Measurements from ENCODE around the gene HOXA3. TPM values are rescaled to one million over a fixed set of nuclear protein-coding genes. Genes with fewer than 3 reads are reported as not detected.

Gene HOXA3
- total RNA-seq, 1 experiment from 2014 or later: not detected

DNA sequence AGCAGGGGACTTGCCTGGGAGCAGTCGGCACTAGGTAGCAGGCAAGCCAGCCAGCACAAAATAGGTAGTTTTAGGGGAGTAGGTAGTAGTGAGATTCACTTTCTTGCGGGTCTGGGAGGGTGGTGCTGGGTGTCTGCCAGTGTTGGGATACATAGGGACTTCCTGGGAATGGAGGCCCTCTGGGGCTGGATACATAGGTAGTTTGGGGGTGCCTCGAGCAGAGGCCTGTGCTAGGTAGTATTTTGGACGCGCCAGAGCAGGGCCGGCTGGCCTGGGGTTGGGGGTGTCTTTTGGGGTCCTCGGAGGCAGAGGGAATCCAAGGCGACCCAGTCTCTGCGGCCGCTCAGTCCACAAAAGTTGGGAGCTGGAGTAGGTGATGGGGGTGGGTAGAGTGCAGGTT is 2.0 kb upstream of the HOXA3 start:
- Histone ChIP-seq H4K91ac (ENCODE audit: insufficient read length, low read depth, low read length) (no peak overlapping the region), H3K56ac (ENCODE audit: insufficient read length, low read depth, low read length) (no peak overlapping the region), H3K9ac (ENCODE audit: extremely low read depth, insufficient read length, low read length) (no peak overlapping the region), H2BK5ac (ENCODE audit: insufficient read length, low read length) (no peak overlapping the region), H3K4me1 (ENCODE audit: insufficient read depth, low read length) (no peaks in the 10 kb centered on the region), H4K20me1 (ENCODE audit: control insufficient read depth, insufficient read depth, insufficient read length) (no peaks in the 10 kb centered on the region), H2AFZ (ENCODE audit: low read length) (no peak overlapping the region), H2AK5ac (ENCODE audit: insufficient read length, low read length) (no peak overlapping the region), H3T11ph (ENCODE audit: low read length) (no peak overlapping the region), H3K23ac (ENCODE audit: insufficient read length, low read depth, low read length) (no peak overlapping the region), H3K14ac (ENCODE audit: insufficient read depth, low read length) (no peak overlapping the region), H4K5ac (ENCODE audit: insufficient read length, low read depth, low read length) (no peak overlapping the region), H3K23me2 (ENCODE audit: insufficient read length, low read depth, low read length, poor library complexity, severe bottlenecking) (no peaks in the 10 kb centered on the region), H3K9me3 (ENCODE audit: control insufficient read depth, low read depth, low read length) (no peaks in the 10 kb centered on the region), H2BK120ac (ENCODE audit: low read depth, low read length, poor library complexity, severe bottlenecking) (no peak overlapping the region), H2BK15ac (ENCODE audit: low read depth, low read length) (no peak overlapping the region), H3K79me1 (ENCODE audit: insufficient read depth, low read depth, low read length, poor library complexity, severe bottlenecking) (no peaks in the 10 kb centered on the region), H3K4ac (ENCODE audit: low read depth, low read length) (no peak overlapping the region), H4K8ac (replicated peaks; ENCODE audit: insufficient read length, low read depth, low read length) (no peak overlapping the region), H3K4me2 (ENCODE audit: insufficient read depth, insufficient read length, low read length) (no peak overlapping the region), H2BK20ac (ENCODE audit: low read depth, low read length, poor library complexity, severe bottlenecking) (no peak overlapping the region), H3K79me2 (ENCODE audit: insufficient read depth, low read length) (no peaks in the 10 kb centered on the region), H3K27ac (ENCODE audit: insufficient read length, low read depth, low read length) (no peak overlapping the region), H3K27me3 (ENCODE audit: insufficient read depth, low read length) (peaks cover 97% of the 10 kb centered on the region), H3K18ac (ENCODE audit: insufficient read length, low read depth, low read length) (no peak overlapping the region), H2BK12ac (ENCODE audit: insufficient read length, low read depth, low read length) (no peak overlapping the region)
- Mint-ChIP-seq H3K4me1 (peaks cover 13 to 22% of the 10 kb centered on the region in 2 experiments), H3K4me3 (peak overlapping the region in 1 of 2 experiments; percentile 29; a peak in 1 of 5 replicates), H3K36me3 (ENCODE audit: insufficient read depth in 1 of 3, low read depth in 3 of 3) (peaks cover 0 to 6% (median 0%) of the 10 kb centered on the region in 3 experiments; a peak in 3 of 7 replicates), H3K27ac (no peak overlapping the region), H3K9me3 (peaks cover 17 to 29% of the 10 kb centered on the region in 2 experiments), H3K27me3 (ENCODE audit: low read depth) (peaks cover 100% of the 10 kb centered on the region)
- TF ChIP-seq CTCF (conservative IDR thresholded peaks at IDR 0.05): no peak
- no CpG with 5 or more reads among the region's 10 CpGs for WGBS (ENCODE audit: extremely low coverage, insufficient read length, low lambda C conversion rate)
- no peak for DNase-seq

Data from H9 (cell line).